Ramos (cell line): ENCODE data around the gene OR9A4.

Experiments used
- in situ Hi-C: fragments of 300-500 bp; cut with MboI; formaldehyde crosslinking; loops from one replicate; pipeline ENCODE4 v1.14.3; 2022; ENCODE audit warnings: low sequenced_read_pairs; ENCODE audit not compliant: unreplicated experiment

The OR9A4 gene

GRCh38 chr7:141945356-141945755 is 29.2 kb downstream of the OR9A4 start:
- in situ Hi-C loops = no loop called here

GRCh38 chr7:141946796-141947195 is 30.6 kb downstream of the OR9A4 start, which contains the start of gene CLEC5A:
CLEC5A (minus strand) TSS chr7:141946974; CDS start chr7:141946292, 682 bp downstream.
- in situ Hi-C loops = no loop called here

- in situ Hi-C loops = no loop called here
Measured at GRCh38 chr7:141949021-141949420, 32.8 kb downstream of the OR9A4 start.

DNA sequence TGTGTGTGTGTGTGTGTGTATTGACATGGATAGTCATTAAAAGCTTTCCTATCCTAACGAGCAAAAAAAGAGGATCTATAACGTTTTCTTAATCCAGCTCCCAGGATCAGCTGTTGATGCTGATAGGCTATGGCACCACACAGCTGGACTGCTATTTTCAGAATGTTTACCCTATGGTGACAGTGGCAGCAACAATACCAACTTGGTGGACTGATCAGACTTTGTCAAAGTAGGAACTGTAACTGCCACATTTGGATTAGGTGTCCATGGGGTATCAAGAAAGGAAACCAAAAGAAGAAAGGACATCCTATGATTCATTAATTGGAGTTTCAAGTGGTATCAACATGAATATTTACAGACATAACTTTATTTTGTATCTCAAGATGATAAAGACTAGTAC is 33.3 kb downstream of the OR9A4 start:
- in situ Hi-C loops = no loop called here

DNA sequence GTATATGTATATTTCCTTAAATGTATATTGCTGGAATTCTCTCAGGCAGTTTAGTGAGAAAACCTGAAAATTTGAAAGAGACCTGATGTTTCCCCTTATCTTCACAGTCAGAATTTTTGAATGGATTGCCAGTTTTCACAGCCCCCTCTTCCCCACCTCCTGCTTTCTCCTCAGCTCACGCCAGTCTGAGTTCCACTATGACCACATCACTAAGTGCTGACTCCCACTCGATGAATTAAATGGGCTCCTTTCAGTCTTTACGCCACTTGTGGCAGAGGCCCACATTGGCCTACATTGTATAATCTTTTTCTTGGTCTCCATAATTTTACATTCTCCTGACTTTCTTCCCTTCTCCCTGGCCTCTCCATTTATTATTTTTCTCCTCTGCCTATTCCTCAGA is 33.7 kb downstream of the OR9A4 start:
- in situ Hi-C loops = no loop called here

DNA sequence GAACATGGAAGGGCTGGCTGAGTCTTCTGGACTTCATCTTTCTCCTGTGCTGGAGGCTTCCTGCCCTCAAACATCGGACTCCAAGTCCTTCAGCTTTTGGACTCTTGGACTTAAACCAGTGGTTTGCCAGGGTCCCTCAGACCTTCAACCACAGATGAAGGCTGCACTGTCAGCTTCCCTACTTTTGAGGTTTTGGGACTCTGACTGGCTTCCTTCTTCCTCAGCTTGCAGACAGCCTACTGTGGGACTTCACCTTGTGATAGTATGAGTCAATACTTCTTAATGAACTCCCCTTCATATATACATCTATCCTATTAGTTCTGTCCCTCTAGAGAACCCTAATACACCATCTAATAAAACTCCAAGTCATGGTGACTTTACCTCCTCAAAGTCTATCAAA is 34.6 kb downstream of the OR9A4 start:
- in situ Hi-C loops = no loop called here

DNA sequence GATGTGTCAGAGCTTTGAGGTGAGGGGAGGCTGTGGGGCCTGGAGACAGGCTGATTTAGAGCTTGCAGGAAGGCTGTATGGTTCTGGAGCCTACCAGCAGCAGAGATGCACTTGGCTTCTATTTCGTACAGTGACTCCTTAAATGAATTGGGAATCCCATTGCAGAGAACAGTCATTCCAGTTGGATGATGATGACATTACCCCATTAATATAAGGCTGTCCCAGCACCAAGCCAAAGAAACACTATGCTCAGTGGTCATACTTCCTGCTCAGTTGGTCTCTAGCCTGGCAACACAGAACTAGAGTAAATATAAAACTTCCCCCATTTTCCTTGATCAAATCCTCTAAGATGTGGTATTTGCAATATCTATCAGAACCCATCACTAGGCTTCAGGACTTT is 36.3 kb downstream of the OR9A4 start:
- in situ Hi-C loops = no loop called here

GRCh38 chr7:141954334-141954733 is 38.1 kb downstream of the OR9A4 start:
- in situ Hi-C loops = no loop called here

DNA sequence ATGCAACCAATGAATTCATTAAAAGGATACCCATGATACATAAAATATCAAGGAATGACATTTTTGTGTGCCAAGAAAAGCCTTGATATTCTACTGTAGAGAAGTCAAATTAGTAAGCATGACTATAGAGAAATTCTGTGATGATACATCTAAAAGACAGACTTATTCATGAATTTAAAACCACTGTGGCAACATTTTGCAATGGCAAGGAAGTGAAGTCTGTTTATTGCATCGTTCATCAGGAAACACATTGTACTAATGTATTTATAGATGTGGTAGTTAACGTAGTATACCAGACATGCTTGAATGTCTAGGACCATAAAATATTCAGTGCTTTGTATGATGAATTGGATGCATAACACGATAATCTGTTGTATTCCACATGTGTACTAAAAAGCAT is 39.9 kb downstream of the OR9A4 start:
- in situ Hi-C loops = no loop called here

- in situ Hi-C loops = no loop called here
Measured at GRCh38 chr7:141960687-141961422, 44.7 kb downstream of the OR9A4 start.
